ENCODE data around the gene OBSCN. TPM values are rescaled to one million over a fixed set of nuclear protein-coding genes. Genes with fewer than 3 reads are reported as not detected.

OBSCN gene
- total and polyA plus RNA-seq, 7 donors = 0.92 to 21.0 (median 13.1) TPM

- TF ChIP-seq POLR2AphosphoS5 (IDR thresholded peaks at IDR 0.05) = no peak
- WGBS, 2 donors = 87 to 91% methylated on average over 37 of the region's 37 CpGs
- no peak overlapping the region for H3K4me3 ChIP-seq
- no peaks in the 10 kb centered on the region for H3K4me1 ChIP-seq
- no peaks in the 10 kb centered on the region for H3K9me3 ChIP-seq
- no peak overlapping the region for H3K27ac ChIP-seq
- intact Hi-C loops (cut with DNase I) = no loop called here
- DNase-seq = peak; percentile 55
- no peaks in the 10 kb centered on the region for H3K36me3 ChIP-seq
- H3K27me3 ChIP-seq = no peaks in the 10 kb centered on the region
These were observed 143.3 kb downstream of the OBSCN start for GRCh38 chr1:228350831-228351781.

DNA sequence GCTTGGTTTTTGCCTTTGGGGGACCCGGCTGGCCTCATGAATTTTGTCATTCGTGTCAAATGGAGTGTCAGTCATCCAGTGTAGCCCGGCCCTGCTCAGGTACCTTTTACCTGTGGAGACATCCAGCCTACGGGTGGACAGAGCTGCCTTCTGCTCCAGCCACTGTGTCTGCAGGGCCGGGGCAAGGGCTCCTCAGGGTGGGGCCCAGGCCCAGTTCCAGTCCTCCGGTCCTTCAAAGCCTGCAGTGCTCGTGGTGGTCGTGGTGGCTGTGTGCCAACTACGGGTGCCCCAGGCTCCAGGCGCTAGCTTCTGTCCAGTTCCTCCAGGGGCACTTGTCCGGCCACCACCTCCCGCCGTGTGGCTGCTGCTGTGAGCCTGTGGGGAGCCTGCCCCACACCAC is 144.0 kb downstream of the OBSCN start:
- H3K27ac ChIP-seq = no peak overlapping the region
- no peaks in the 10 kb centered on the region for H3K36me3 ChIP-seq
- peak; percentile 56 for DNase-seq
- no peak for TF ChIP-seq POLR2AphosphoS5 (IDR thresholded peaks at IDR 0.05)
- TF ChIP-seq POLR2A (IDR thresholded peaks at IDR 0.05) = no peak
- TF ChIP-seq EP300 (IDR thresholded peaks at IDR 0.05) = no peak
- TF ChIP-seq CTCF (IDR thresholded peaks at IDR 0.05) = no peak
- no peaks in the 10 kb centered on the region for H3K27me3 ChIP-seq
- H3K9me3 ChIP-seq = no peaks in the 10 kb centered on the region
- intact Hi-C loops (cut with DNase I) = no loop called here
- no peaks in the 10 kb centered on the region for H3K4me1 ChIP-seq
- 88 to 90% methylated on average over 13 of the region's 13 CpGs for WGBS, 2 donors
- no peak overlapping the region for H3K4me3 ChIP-seq

DNA sequence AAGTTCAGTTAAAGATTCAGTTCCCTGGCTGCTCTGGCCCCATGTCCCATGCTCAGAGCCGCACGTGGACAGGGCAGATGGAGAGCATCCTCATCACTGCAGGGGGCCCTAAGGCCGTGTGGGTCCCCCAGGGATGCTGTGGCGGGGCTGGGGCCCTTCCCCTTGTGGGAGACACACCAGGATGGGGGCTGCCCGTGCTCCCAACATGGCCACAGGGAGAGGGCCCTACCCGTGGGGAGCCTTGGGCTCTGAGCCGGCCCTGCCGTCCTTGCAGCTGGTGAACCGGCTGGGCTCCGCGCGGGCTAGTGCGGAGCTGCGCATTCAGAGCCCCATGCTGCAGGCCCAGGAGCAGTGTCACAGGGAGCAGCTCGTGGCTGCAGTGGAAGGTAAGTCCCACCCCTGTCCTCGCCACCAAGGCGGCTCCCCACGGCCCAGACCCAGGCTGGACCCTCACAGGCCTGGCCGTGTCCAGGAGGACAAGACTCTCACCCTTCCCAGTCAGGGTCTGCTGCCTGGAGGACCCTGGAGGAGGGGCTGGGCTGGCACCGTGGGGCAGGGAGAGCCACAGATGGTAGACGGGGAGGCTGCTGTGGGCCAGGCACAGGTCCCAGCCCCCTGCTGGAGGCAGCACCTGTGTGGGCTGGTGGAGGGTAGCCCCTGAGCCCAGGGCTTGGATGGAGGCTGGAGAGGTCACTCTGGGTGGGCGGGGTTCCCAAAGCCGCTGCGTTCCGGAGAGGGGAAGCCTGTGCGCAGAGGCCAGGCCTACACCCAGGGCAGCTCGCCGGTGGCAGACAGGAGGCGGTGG is 145.0 kb downstream of the OBSCN start:
- Histone ChIP-seq H3K4me1 (no peaks in the 10 kb centered on the region), H3K27me3 (no peaks in the 10 kb centered on the region), H3K4me3 (no peak overlapping the region), H3K9me3 (no peaks in the 10 kb centered on the region), H3K36me3 (no peaks in the 10 kb centered on the region), H3K27ac (no peak overlapping the region)
- 92 to 94% methylated on average over 29 of the region's 29 CpGs for WGBS, 2 donors
- no peak for TF ChIP-seq CTCF (IDR thresholded peaks at IDR 0.05)
- no peak for TF ChIP-seq EP300 (IDR thresholded peaks at IDR 0.05)
- TF ChIP-seq POLR2AphosphoS5 (IDR thresholded peaks at IDR 0.05) = no peak
- TF ChIP-seq POLR2A (IDR thresholded peaks at IDR 0.05) = no peak
- peak; percentile 45 for DNase-seq
- intact Hi-C loops (cut with DNase I) = no loop called here

GRCh38 chr1:228353601-228354371 is 145.9 kb downstream of the OBSCN start:
- H3K27ac ChIP-seq = no peak overlapping the region
- TF ChIP-seq POLR2A (IDR thresholded peaks at IDR 0.05) = no peak
- no peak for TF ChIP-seq CTCF (IDR thresholded peaks at IDR 0.05)
- no peak for TF ChIP-seq POLR2AphosphoS5 (IDR thresholded peaks at IDR 0.05)
- intact Hi-C loops (cut with DNase I) = no loop called here
- no peak overlapping the region for H3K4me3 ChIP-seq
- WGBS, 2 donors = 89 to 92% methylated on average over 11 of the region's 11 CpGs
- no peaks in the 10 kb centered on the region for H3K36me3 ChIP-seq
- no peaks in the 10 kb centered on the region for H3K9me3 ChIP-seq
- no peak for DNase-seq
- H3K27me3 ChIP-seq = no peaks in the 10 kb centered on the region
- no peaks in the 10 kb centered on the region for H3K4me1 ChIP-seq

Measured in sigmoid colon (tissue), 7 donors.